HEK293T (cell line): ENCODE measurements around the gene DELE1.

Experiments
- ARNT ChIP-seq: fragments of 450-650 bp; IDR thresholded peaks from 2 replicates; pipeline ENCODE4 v1.6.1; 2017; ENCODE audit warnings: mild to moderate bottlenecking
- CTBP1 ChIP-seq: fragments of 450-650 bp; IDR thresholded peaks from 2 replicates; pipeline ENCODE4 v1.6.1; 2016; ENCODE audit warnings: borderline replicate concordance
- ELF4 ChIP-seq: fragments of 450-650 bp; IDR thresholded peaks from 2 replicates; pipeline ENCODE4 v1.6.1; 2017; ENCODE audit warnings: antibody characterized with exemption
- FOXA1 ChIP-seq: fragments of 450-650 bp; IDR thresholded peaks from 2 replicates; pipeline ENCODE4 v1.6.1; 2016; ENCODE audit warnings: mild to moderate bottlenecking
- HDGF ChIP-seq: fragments of 450-650 bp; IDR thresholded peaks from 2 replicates; pipeline ENCODE4 v1.6.1; 2017; ENCODE audit warnings: antibody characterized with exemption, borderline replicate concordance
- L3MBTL2 ChIP-seq: fragments of 450-650 bp; conservative IDR thresholded peaks from 2 replicates; pipeline ENCODE4 v1.6.1; 2016; ENCODE audit warnings: mild to moderate bottlenecking
- LEF1 ChIP-seq: fragments of 450-650 bp; IDR thresholded peaks from 2 replicates; pipeline ENCODE4 v1.6.1; 2017; ENCODE audit warnings: mild to moderate bottlenecking, borderline replicate concordance
- SP1 ChIP-seq: fragments of 450-650 bp; IDR thresholded peaks from 2 replicates; pipeline ENCODE4 v1.6.1; 2017
- TARDBP ChIP-seq: fragments of 450-650 bp; IDR thresholded peaks from 2 replicates; pipeline ENCODE4 v1.6.1; 2016
- ZNF384 ChIP-seq: fragments of 450-650 bp; IDR thresholded peaks from 2 replicates; pipeline ENCODE4 v1.6.1; 2016
- TF ChIP-seq, protein P1 (sequence below): fragments of 450-650 bp; IDR thresholded peaks from 2 replicates; pipeline ENCODE4 v1.6.1; 2016

DNA sequence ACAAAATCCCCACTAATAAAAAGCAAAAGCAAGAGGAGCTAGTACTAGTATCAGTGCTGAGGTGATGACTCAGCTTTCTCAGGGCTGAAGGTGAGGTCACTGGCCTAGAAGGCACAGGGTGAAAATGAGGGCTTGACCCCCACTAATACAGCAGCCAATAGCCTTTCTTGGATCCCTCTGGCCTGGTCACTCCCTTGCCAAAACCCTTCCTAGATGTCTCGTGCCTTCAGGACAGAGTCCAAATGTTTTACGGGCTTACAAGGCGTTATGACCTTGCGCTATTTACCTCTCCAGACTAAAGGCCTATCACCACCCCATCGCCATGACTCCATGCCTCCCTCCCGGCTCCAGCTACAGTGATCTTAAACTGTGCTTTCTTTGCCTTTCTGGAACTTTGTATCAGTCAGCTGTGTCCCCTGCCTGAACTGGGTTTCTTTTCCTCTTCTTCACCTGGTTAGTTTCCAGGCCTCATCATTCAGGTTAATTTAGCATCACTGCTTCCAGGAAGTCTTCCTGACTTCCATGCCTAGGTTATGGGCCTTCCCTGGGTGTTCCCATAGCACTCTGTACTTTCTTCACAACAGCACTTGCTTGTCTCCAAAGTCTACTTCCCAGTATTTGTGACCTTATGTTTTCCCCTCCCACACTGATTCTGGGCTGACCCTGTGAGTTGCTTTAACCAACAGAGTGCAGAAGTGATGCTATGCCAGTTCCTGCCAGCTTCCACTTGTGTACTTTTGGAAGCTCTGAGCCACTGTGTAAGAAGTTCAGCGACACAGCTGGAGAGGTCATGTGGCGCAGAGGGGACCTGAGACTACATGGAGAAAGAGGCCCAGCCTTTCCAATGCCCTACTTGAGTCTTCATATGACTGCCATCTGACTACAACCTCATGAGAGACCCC, 4.2 kb upstream of the DELE1 start:
- TF ChIP-seq SP1: no peak
- no peak for TF ChIP-seq TARDBP
- no peak for TF ChIP-seq ARNT
- TF ChIP-seq ELF4: no peak
- TF ChIP-seq L3MBTL2: no peak
- TF ChIP-seq CTBP1: no peak
- no peak for TF ChIP-seq ZNF384
- TF ChIP-seq, protein P1, sequence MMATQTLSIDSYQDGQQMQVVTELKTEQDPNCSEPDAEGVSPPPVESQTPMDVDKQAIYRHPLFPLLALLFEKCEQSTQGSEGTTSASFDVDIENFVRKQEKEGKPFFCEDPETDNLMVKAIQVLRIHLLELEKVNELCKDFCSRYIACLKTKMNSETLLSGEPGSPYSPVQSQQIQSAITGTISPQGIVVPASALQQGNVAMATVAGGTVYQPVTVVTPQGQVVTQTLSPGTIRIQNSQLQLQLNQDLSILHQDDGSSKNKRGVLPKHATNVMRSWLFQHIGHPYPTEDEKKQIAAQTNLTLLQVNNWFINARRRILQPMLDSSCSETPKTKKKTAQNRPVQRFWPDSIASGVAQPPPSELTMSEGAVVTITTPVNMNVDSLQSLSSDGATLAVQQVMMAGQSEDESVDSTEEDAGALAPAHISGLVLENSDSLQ: no peak
- no peak for TF ChIP-seq HDGF
- TF ChIP-seq FOXA1: no peak
- no peak for TF ChIP-seq LEF1
